NCI-H2081 treated with DMSO at 0.1 percent for 48 hours (cell line): ENCODE data around the gene DEFB110.

Source experiments
- DNase-seq: peaks from one replicate; lab custom pipeline; 2025; lab: John Stamatoyannopoulos, UW

The DEFB110 gene

DNA sequence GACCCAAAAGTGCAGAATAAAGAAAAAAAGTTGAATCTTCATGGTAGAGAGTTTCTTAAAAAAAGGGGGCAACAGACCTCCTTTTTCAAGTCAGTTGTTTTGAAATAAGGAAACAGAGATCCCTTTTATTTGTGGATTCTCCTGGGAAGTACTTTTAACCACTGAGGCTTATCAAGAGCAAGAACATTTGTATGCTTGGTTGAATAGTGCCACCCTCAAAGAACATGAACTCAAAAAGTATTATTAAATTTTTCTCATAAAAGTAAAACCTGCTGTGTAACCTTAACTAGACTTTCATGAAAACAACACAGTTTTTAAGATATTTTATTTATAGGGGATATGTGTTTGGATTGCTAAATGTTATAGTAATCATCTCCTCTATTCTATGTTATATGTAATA, at the start of gene DEFB110:
TSS of gene DEFB110 (minus strand) at position 101 of the 400 bp plus-strand sequence. CDS start at position 42, 59 bp downstream.
- DNase-seq: no peak

DNA sequence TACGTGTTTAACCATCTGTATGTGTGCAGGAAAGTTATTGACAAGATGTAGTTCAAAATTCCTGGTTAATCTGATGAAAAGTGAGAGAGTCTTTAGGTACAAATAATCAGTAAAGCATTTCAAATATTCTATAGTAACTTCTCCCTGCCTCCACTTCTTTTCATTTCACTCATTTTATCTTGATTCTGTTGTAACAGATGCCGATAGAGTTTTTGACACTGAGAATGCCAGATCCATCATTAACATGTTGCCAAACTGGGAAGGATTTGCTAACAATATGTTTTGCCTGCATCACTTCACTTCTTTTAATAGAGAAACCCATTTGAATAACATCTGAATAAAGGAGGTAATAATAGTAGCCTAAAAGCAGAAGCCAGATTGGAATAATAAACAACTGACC, 48.3 kb upstream of the DEFB110 start:
- no peak for DNase-seq

DNA sequence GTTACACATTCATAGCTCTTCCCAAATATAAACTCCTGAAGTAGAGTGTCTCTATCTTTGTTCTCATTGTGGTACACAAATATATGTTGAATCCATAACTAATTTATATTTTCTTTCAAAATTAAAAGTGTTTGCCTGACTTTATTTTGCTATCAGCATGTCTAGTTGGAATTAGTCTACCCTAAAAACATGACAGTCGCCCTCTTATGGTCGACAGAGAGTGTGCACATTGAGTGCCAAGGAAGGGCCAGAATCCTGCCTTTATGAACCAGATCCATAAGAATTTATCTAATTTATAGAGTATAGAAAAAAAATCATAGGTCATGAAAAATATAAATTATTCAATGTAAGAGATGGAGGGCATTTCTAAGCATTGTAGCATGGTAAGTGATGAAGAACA, 40.3 kb upstream of the DEFB110 start:
- no peak for DNase-seq

DNA sequence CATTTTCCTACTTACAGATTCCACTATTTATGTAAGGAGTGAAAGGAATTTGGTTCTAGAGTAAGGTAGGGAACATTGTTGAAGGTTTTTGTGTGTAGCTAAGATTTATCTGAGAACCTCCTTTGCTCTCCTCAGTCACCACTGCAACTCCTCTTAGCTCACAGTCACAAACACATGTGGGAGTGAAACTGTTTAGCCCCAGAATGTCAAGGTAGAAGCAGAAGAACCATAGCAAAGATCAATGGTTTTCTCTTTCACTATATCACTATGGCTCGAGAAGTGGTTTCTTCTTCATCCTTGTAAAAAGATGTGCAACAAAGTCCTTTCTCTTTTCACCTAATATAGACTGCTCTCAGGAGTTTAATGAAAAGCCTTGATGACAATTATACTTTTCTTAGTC, 34.4 kb upstream of the DEFB110 start:
- DNase-seq: no peak

DNA sequence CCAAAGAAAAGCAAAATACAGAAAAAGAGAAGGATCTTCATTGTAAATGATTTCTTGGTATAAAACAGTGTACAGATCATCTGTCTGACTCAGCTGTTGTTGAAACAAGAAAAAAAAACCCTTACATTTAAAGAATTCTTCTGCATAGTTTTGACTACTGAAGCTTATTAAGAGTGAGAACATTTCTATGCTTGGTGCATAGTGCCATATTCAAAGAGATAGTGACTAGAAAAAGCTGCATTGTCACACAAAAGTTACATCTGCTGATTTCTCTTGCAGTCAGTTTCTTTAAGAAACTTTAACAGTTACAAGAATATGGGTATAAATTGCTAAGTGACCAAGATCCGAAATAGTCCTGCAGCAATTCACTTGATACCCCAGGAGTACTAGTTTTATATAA, 28.0 kb upstream of the DEFB110 start, which contains the start of gene DEFB112:
TSS of gene DEFB112 (minus strand) at position 101 of the 400 bp plus-strand sequence. CDS start at position 41, 60 bp downstream.
- no peak for DNase-seq

DNA sequence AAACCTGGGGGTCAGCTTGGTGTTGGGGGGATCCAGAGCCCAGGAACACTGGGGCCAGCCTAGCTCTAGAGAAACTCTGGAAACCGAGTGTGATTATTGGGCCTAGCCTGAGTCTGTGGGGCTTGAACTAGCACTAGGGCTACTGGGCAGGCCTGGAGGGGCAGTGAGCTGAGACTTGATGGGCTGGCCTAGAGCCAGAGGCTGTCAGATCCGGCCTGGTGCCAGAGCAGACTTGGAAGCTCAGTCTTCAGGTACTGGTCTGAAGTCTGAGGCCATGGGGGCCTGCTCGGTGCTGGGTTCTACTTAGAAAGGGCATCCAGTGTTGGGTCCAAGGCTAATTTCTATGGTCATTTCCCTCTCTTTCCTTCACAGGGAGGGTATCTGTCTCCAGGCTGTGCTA, 25.2 kb upstream of the DEFB110 start:
- no peak for DNase-seq

DNA sequence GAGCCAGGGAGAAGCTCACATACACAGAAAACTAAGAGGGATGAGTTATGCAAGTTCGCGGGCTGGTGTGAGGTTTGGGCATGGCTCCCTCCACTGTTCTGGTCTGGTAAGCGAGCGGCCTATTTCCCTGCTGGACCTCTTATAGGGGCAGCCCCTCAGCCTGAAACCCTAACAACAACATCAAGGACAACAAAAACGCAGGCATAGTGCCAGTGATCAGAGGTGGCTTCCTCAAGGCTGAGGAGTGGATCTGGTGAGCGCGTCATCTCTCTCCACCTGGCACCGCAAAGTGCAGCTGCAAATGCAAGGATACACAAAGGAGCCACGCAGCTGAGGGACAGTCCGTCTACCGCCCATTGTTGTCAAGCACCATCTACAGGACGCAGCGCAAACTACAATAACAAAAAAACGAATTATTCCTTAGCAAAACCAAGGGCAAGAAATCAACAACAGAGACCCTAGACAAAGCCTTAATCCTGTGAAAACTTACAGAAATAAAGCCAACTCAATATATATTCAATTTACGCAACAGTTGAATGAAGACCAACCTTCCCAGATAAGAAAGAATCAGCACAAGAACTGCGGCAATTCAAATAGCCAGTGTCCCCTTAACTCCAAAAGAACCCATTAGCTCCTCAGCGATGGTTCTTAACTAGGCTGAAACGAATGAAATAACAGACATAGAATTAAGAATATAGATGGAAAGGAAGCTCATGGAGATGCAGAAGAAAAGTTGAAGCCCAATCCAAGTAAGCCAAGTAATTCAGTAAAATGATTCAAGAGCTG, 9.2 kb upstream of the DEFB110 start:
- DNase-seq: no peak

DNA sequence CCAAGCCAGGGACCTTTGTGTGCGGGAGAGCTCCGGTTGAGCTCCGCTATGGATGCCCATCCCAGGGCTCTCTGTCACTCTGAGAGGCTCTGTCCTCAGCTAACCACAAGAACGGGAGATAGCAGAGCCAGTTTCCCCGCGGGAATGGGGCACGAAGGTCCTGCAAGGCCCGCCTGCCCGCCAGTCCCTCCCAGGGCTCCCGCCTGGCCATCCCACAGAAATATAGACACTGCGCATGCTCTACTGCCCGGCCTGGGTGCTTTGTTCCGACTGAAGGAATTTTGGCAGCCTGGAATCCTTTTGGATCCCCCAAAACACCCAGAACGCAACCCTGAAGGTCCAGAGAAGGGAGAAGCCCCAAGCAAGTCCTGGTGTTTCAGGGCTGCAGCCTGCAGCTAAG, 8.6 kb upstream of the DEFB110 start:
- no peak for DNase-seq

DNA sequence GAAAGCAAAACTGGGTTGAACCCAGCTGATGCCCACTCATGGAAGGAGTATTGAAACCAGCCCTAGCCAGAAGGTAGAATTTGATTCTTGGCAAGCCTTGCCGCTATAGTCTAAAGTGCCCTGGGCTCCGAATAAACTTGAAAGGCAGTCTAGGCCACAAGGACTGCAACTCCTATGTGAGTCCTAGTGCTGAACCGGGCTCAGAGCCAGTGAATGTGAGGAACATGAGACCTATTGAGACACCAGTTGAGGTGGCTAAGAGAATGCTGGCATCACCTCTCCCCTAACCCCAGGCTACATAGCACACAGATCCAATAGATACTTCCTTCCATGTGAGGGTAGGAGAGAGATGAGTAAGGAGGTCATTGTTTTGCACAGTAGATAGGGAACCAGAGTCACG, 3.5 kb upstream of the DEFB110 start:
- DNase-seq: no peak

DNA sequence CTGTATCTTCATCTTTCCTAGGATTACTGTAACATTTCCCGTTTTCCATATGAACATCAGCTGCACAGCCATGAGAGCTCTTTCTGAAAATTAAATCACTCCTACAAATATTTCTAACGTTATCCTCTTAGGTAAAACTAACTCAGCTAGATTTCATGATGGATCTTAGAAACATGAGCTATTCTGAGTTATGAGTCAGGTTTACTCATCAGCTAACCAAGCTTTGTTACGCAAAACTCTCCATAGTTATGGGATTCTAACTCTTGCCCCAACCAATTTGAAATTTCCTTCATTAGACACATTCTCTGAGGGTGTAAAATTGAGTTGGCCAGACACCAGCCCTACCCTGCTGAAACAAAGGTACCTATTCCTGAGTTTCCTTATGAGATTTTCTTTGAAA, 14.0 kb downstream of the DEFB110 start:
- no peak for DNase-seq

DNA sequence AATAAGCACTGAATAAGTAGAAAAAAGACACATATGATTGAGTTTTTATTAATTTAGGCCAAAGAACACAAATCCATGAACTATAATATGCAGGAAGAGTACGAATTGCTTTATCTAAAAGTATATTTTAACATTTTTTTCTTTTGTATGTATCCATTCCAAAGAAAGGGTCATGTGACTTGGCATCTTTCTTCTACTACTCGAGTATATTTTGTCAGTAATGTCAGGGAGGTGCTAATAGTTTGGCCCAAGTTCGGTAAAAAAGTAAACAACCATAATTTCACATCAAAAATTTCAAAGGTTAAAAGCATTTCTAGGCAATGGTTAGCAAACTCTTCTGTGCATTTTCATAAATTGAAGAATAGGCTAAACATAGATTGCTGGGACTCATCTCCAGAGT, 18.7 kb downstream of the DEFB110 start:
- no peak for DNase-seq

DNA sequence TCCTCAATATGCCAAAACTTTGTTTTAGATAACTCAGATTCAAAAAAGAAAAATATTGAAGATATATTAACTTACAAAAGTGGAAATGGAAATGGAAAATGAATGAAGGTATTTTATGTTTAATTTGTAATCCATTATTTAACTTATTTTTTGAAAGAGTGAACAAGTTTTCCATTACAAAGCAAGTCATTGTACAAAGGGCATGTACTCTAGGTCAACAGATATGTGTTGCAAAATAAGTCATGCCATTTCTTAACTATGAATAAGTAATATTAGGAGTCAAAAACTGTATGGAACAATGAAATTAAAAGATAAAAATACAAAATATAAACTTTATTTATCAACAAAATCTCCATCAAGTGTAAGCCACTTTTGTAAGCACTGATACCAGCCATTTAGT, 26.5 kb downstream of the DEFB110 start:
- no peak for DNase-seq

DNA sequence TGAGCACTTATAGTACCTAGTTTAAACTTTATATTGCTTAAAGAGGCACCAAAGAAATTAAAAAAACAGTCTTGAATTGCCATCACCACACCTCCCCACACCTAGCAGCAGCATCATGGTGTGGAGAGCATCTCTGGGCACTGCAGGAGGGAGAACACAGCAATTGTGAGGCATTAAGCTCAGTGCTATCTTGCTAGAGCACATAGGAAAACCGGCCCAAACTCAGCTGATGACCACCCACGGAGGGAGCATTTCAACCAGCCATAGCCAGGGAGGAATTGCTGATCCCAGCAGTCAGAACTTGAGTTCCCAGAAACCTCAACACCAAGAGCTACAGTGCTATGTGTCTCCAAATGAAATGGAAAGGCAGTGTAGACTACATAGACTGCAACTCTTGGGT, 32.9 kb downstream of the DEFB110 start:
- no peak for DNase-seq

DNA sequence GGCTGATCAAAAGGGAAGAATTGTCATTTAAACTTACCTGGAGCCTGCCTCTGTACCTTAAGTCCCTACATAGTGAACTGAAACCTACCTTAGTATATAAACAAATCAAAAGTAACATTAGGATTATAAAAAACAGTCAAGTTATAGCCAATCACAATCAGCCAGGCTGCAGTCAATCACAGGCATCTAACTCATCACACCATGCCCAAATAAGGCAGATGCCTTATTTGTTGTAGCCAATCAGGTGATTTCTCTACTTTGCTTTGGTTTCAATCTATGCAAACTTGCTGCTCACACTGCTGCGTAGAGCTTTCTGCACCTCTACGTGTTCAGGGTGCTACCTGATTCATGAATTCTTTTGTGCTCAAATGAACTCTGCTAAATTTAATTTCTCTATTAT, 34.0 kb downstream of the DEFB110 start:
- DNase-seq: no peak

DNA sequence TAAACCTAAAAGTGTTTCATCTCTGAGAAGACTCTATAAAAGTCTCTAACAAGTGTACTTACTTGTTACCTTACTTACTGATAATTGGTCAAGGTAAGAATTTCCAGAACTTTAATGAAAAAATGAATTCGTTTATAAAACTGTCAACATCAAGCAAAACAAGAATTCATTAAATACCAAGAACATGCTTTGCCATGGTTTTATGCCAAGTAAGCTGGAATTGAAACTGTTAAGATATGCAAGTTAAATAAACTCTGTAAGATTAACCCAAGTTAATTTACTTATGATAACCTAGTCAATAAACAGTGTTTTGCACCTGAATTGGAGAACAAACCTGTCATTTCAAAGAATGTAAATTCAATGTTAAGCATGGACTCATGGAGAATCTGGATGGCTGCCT, 35.2 kb downstream of the DEFB110 start:
- DNase-seq: no peak

DNA sequence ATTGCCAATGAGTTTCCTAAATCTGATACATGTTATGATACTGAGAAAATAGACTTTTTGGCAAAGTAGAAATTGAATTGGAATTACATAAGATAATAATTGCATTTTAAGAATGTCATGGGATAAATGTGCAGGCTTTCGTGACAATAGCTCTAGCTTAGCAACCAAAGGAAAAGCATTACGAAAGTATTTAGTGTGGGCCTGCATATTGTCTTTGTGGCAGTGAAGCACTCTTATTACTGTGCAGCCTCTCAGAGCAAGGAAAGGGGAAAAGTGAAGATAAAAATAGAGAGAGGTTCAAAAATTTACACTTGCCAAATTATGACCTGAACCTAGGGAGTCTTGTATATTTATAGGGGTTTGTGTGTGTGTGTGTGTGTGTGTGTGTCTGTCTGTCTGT, 39.7 kb downstream of the DEFB110 start:
- no peak for DNase-seq

DNA sequence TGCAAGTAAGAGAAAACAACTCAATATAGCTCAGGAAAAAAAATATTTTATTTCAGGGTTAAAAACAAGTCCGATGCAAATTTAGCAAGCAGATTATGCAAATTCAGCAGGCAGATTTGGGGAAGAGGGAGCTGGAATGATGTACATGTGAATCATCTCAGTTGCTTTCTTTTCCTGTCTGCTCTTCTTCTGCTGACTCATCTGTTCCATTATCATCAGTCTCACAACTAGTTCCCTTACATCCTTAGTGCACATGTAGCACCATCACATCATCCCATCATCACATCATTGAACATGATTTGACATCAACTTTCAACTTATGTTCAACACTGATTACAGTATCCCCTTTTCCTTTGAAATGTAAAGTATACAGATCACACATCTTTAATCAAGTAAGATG, 40.9 kb downstream of the DEFB110 start:
- no peak for DNase-seq

DNA sequence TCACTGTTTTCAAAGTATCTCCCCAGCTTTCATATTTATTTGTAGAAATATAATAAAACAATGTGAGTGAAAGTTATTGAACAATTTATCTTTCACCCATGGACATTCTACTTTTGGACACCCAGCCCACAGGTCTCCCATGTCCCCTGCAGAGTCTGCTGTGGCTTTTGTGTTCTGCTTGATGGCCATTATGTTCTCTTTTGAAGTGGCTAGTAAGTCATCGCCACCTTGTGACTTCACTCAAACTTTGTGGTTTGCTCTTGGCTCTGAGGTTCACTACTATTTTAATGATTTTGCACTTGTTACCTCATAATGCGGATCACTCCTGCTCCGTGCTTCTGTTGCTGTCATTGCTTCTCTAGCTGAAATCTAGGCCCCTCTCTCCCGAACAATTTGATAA, 42.2 kb downstream of the DEFB110 start:
- no peak for DNase-seq

DNA sequence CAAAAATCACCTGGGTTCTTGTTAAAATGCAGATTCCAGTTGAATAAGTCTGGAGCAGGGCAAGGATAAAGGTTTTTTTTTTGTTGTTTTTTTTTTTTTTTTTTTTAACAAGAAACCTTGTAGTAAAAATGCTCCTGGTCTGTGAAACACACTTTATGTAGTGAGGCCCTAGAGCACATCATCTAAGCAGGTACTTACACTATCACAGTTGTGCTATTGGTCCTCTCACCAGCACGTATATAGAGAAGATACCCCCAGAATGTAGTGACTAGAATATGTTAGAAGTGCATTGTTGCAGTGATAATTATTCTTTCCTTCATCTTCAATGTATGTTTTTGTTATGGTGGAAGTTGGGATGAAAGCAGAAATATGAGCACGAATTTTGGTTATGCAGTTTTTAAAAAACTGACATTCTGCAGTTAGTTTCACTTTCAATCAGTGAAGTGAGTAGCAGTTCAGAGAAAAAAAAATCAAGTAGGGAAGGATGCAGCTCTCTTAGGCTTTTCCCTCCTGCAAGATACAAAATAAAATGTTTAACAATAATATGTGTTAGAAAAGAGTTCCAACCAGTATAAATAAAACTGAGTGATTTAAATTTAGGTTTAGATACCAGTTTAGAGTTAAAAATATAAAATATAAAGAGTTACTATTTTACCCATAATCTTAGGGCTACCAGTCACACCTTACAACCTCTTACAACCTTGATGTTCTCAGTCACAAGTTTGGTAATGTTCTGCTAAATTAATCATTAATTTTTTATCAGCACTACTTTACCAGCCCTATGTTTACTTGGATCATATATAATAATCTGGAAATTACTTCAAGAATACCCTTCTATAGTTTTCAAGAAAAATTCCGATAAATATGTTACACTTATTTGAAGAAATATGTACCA, 43.2 kb downstream of the DEFB110 start:
- DNase-seq: no peak

DNA sequence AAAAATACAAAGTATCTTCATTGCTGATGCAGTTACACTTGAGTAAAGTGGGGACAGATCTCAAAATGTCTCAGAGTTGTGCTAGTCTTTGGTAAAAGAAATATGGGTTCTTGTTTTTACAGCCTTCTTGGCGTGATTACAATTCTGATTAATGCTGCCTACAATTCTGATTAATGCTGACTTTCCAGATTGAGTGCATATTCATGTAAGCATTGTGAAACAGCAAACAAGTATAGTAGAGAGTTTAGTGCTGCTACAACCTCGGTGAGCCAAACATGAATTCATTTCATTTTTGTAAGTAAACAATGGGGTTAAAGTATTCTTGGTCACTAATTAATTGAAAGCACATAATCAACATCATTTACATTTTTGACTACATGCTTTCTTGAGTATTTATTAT, 52.2 kb downstream of the DEFB110 start, which contains the start of gene DEFB113:
TSS of gene DEFB113 (minus strand) at position 21 of the 400 bp plus-strand sequence. CDS start at position 21, 0 bp downstream.
- DNase-seq: no peak
